GM18868 (cell line): Measurements from ENCODE around the gene TRIML1.
"Not testable (repeated sequence)": the region's sequence is repeated elsewhere in the genome, so short reads cannot be mapped to it uniquely, and the experiment has no call there.

ENCODE experiments used
- ATAC-seq: cut with Tn5 transposase; IDR thresholded peaks from one replicate; pipeline ENCODE4 v1.9.1; 2021; ENCODE audit warnings: mild to moderate bottlenecking, moderate library complexity; ENCODE audit not compliant: unreplicated experiment

The TRIML1 gene

GRCh38 chr4:188147776-188148175 is 8.5 kb downstream of the TRIML1 start:
- ATAC-seq = no peak

DNA sequence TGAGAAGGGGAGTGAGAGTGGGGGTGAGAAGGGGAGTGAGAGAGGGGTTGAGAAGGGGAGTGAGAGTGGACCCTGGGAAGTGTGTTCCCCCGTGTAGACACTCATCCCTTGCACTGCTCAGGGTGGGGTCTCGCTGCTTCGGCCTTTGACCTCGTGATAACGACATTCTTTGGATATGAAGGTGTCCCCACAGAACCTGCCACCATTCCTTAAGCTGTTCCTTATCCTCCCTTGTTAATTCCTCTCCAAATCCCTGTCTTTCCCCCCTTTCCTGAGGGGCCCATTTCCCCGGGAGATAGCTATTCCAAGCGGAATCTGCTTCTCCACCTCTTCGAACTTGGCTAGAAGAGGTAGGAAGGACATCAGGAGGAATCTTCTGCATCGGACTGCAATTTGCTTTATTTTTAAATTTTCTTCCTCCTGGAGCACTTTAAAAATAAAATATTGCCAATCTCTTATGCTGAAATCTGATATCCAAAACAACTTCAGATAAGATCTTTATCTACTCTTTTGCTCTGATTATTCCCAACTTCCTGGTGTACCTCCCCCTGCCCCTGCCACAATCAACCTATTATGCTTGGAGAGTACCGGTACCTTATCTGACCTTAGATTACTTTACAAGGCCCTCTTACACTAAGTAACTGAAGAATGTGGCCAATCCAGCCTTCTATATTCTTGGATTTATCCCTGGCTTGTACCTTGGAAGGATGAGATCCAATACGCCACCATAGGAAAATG is 15.6 kb downstream of the TRIML1 start:
- ATAC-seq = no peak

- ATAC-seq = no peak
Measured at GRCh38 chr4:188158336-188158735, 19.1 kb downstream of the TRIML1 start.

- ATAC-seq = not testable (repeated sequence)
Measured at GRCh38 chr4:188159513-188160226, 20.4 kb downstream of the TRIML1 start.

GRCh38 chr4:188160406-188160805 is 21.2 kb downstream of the TRIML1 start:
- ATAC-seq = no peak

DNA sequence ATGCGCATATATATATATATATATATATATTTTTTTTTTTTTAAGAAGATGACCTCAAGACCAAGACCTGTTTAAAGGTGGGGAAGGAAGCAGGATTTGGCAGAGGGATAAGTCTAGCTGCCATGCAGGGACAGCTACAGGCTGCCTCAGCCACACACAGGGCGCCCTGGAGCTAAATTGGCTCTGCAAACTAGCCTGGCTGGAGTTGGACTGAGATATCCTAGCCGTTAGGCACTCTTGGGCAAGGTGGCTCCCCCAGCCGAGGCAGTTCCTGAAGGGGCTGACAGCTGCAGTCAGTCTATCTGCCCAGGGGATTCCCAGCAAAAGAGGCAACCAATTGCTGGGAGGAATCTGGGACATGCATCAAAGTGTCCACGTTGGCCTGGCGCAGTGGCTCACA is 21.9 kb downstream of the TRIML1 start:
- no peak for ATAC-seq

GRCh38 chr4:188162698-188163097 is 23.5 kb downstream of the TRIML1 start:
- no peak for ATAC-seq

GRCh38 chr4:188168726-188169373 is 29.6 kb downstream of the TRIML1 start:
- ATAC-seq = no peak

DNA sequence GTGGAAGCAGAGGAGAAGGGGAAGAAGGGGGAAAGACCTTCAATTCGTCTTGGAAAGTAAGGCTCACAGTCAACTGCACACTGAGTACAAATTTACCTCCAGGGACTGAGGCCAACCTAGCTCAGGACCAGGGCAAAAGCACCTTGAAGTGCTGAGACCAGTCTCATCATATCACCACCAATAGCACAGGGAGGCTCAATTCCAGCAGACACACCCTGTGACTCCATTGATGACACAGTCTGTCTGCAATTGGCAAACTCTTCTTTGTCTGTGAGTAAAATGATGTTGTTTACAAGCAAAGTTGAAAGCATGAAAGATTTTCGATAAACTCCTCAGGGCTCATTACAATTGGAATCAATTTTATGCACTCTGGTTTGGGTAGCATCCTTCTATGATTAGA is 32.3 kb downstream of the TRIML1 start:
- no peak for ATAC-seq

- ATAC-seq = no peak
Measured at GRCh38 chr4:188175288-188175687, 36.0 kb downstream of the TRIML1 start.

- ATAC-seq = no peak
Measured at GRCh38 chr4:188177997-188178675, 38.9 kb downstream of the TRIML1 start.

DNA sequence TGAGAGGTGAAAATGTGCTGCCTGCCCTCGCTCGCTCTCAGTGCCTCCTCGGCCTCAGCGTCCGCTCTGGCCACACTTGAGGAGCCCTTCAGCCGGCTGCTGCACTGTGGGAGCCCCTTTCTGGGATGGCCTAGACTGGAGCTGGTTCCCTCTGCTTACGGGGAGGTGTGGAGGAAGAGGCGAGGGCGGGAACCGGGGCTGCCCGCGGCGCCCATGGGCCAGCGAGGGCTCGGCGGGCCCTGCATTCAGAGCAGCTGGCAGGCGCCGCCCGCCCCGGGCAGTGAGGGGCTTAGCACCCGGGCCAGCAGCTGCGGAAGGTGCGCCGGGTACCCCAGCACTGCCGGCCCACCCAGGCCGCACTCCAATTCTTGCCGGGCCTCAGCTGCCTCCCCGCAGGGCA is 39.6 kb downstream of the TRIML1 start:
- no peak for ATAC-seq

GRCh38 chr4:188187106-188187505 is 47.9 kb downstream of the TRIML1 start:
- ATAC-seq = no peak

GRCh38 chr4:188190461-188190860 is 51.2 kb downstream of the TRIML1 start:
- ATAC-seq = no peak

DNA sequence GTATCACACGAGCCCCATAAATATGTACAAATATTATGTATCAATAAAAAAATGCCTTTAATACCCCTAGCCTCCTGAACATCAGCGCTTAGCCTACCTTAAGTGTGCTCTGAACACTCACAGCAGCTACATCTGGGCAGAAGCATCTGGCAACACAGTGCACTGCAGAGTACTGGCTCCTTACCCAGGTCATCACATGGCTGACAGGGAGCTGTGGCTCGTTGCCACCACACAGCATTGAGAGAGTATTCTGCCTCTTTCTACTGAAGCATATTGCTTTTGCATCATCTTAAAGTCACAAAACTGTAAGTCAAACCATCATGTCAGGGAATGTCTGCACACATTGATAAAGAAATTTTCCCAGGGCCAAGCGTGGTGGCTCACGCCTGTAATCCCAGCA is 55.2 kb downstream of the TRIML1 start:
- no peak for ATAC-seq

DNA sequence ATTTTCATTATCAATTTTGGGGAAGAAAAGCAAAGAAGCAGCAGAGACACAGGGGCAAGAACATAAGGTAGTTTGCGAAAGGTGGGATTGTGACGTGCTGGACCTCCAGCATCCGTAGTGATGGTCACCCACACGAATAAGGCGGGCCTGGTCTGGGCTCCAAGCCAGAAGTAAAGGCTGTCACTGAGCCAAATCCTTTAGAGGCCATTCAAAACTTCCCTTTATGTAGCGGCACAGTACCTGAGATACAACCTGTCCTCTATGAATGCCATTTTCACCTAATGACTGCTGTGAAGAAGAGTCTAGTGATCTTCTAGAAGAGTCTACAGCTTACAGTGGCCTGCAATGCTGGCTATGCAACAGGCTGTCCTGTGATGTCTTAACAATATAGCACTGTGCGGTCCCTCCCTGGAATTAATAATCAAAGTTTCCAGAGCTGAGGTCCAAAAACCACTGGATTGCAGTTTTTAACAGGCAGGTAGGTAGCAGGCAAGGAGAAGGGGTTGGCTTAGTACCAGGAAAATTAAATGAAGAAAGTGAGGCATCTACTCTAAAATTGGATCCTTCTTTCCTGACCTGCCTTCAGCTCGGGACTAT is 56.2 kb downstream of the TRIML1 start:
- no peak for ATAC-seq

- ATAC-seq = no peak
Measured at GRCh38 chr4:188196134-188196735, 57.0 kb downstream of the TRIML1 start.
